ENCODE results near the gene MYO1F.

The MYO1F gene

DNA sequence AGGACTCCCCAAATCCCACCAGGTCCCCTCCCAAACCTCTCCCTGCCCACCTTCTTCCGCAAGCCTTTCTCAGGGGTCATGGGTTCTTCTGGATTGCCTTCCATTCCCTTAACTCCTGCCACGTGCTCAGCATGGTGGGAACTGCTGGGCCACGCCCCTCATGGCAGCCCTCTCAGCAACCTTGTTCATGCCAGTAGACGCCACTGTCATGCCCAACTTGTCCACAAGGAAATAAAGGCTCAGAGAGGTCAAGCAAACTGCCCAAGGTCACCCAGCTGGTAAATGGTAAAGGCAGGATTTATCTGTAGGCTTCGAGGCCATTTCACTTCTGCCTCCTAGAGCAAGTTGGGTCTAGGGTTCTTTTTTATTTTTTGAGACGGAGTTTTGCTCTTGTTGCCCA is 85.7 kb downstream of the MYO1F start:
- H3K4me3 ChIP-seq (ENCODE audit: low read depth, low read length): no peak overlapping the region
- no peak for DNase-seq (ENCODE audit: low read depth)
- TF ChIP-seq, protein P1, sequence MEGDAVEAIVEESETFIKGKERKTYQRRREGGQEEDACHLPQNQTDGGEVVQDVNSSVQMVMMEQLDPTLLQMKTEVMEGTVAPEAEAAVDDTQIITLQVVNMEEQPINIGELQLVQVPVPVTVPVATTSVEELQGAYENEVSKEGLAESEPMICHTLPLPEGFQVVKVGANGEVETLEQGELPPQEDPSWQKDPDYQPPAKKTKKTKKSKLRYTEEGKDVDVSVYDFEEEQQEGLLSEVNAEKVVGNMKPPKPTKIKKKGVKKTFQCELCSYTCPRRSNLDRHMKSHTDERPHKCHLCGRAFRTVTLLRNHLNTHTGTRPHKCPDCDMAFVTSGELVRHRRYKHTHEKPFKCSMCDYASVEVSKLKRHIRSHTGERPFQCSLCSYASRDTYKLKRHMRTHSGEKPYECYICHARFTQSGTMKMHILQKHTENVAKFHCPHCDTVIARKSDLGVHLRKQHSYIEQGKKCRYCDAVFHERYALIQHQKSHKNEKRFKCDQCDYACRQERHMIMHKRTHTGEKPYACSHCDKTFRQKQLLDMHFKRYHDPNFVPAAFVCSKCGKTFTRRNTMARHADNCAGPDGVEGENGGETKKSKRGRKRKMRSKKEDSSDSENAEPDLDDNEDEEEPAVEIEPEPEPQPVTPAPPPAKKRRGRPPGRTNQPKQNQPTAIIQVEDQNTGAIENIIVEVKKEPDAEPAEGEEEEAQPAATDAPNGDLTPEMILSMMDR (IDR thresholded peaks at IDR 0.05; ENCODE audit: low read depth, low read length, missing control alignments): peak; percentile 4
- in situ Hi-C loops (cut with HindIII; ENCODE audit: low sequenced_read_pairs): no loop called here

DNA sequence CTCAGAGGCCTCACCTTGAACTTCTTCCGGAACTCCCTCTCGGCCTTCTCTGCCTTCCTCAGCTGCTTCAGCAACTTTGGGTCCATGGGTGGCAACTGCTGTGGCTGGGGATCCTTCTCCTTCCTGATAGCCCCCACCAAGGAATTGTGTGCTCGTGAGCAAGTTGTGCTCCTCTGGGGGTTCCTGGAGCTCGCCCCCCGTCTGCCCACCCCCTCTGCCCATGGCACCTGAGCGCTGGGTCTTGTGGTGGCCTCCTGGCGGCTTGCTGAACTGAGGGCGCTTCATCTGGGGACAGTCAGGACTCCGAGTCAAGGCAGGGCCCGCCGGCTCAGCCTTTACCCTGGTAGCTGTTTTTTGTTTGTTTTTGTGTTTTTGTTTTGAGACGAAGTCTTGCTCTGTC is 86.4 kb downstream of the MYO1F start:
- in situ Hi-C loops (cut with HindIII; ENCODE audit: low sequenced_read_pairs): no loop called here
- no peak for DNase-seq (ENCODE audit: low read depth)

DNA sequence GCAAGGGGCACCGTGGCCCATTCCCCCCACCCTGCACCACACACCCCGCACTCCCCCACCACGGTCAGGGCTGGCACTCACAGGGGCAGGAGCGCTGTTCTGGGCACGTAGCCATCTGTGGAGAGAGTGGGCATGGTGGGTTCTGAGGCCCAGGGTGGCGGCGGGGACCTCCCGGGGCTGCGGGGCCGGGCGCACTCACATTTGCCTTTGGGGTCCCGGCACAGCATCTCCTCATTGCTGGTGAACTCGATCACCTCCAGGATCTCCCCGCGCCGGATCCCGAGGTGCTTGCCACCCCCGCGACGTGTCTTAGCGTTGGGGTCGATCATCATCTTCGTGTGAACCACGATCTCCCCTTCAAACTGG is 86.9 kb downstream of the MYO1F start:
- no peak for DNase-seq (ENCODE audit: low read depth)
- no peak overlapping the region for H3K4me3 ChIP-seq (ENCODE audit: low read depth, low read length)
- TF ChIP-seq, protein P1 (IDR thresholded peaks at IDR 0.05; ENCODE audit: low read depth, low read length, missing control alignments): no peak
- in situ Hi-C loops (cut with HindIII; ENCODE audit: low sequenced_read_pairs): no loop called here

More for the DNA sequence above, 86.4 kb downstream of the MYO1F start:
- H3K4me3 ChIP-seq (ENCODE audit: low read depth, low read length): no peak overlapping the region
- TF ChIP-seq, protein P1 (IDR thresholded peaks at IDR 0.05; ENCODE audit: low read depth, low read length, missing control alignments): no peak

DNA sequence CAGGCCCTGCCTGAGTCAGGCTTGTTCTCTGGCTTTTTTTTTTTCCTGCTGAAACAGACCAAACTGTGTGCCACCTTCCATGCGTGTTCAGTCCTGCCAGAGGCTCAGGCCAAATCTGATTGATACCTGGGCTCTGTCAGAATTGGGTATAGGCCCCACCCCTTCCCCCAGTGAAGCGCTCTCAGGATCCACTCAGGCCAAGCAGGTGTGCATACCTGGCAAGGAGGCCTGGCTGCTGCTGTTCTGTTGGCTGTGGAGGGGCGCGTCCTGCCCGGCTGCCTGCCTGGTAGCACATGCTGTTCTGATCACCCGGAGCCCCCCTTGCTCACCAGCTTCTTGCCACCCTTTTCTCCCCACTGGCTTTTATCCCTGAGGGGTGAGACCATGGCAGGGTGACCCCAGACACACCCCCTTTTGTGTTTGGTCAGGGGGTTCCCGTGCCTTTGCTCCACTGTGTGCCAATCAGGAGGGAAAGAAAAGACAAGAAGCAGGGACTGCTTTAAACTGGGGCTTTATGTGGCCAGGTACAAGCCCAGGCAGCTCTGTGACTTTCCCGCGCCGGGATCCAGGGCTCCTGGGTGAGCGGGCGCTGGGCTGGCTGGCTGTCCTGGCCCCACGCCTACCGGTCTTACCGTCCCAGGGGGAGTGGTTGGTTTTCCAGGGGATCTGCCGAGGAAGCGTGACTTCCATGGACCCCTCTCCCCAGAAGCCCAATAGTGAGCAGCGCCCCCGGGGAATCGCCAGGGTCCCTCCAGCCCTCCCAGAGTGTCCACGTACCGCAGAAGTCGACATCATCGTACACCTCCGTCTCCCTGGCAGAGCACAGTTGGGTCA is 87.5 kb downstream of the MYO1F start:
- DNase-seq (ENCODE audit: low read depth): no peak
- in situ Hi-C loops (cut with HindIII; ENCODE audit: low sequenced_read_pairs): loop anchor here (10.0 kb wide), 1 partner anchor 115 kb away; no protein-coding TSS in a partner anchor
- no peak overlapping the region for H3K4me3 ChIP-seq (ENCODE audit: low read depth, low read length)
- TF ChIP-seq, protein P1 (IDR thresholded peaks at IDR 0.05; ENCODE audit: low read depth, low read length, missing control alignments): no peak

DNA sequence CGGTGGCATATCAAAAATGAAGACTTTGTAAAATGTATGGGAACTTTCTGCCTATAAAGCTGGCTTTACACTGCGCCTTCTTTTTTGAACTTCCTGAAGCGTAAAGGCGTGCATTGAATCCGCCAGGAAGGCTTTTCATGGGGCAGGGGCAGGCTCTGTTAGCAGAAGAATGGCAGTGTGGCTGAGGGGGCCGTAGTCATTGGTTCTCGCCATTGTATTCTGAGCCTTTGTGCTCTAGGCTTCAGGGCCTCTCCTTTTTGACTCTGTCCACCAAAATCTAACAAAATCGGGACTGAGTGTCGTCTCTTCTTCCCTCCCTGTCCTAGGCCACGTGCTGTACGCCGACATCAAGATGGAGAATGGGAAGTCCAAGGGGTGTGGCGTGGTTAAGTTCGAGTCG is 88.9 kb downstream of the MYO1F start:
- no peak for DNase-seq (ENCODE audit: low read depth)
- in situ Hi-C loops (cut with HindIII; ENCODE audit: low sequenced_read_pairs): loop anchor here (10.0 kb wide), 1 partner anchor 114 kb away; no protein-coding TSS in a partner anchor
- TF ChIP-seq, protein P1 (IDR thresholded peaks at IDR 0.05; ENCODE audit: low read depth, low read length, missing control alignments): no peak
- H3K4me3 ChIP-seq (ENCODE audit: low read depth, low read length): no peak overlapping the region

DNA sequence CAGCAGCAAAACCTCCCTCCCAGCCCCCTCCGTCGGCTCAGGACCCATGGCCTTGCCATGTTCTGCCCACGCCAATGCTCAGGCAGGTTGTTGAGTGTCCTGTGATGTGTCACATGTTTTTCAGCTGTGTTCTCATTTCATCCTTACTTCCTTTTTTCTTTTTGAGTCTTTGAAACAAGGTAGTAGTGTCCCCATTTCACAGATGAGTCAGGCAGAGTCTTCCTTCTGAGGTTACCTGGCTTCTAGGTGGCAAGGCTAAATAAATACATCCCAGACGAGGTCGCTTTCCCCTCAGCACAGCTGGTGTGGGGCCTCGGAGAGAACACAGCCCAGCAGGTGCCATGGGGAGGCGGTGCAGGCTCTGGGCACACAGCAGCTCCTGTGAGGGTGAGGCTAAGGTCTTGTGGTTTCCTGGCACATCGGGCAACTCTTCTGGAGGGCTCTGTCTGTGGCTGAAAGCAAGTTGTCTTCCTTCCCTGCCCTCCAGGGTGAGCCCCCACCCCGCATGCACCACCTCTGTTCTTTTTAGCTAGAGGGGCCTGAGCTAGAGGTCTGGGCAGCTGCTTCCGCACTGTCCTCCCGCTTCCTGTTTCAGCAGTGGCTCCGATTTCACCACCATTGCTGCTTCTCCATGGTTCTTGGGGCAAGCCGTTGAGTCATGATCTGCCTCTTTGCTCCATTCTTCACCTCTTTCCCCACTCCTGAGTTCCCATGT is 89.9 kb downstream of the MYO1F start:
- in situ Hi-C loops (cut with HindIII; ENCODE audit: low sequenced_read_pairs): loop anchor here (10.0 kb wide), 1 partner anchor 112 kb away; no protein-coding TSS in a partner anchor
- no peak for DNase-seq (ENCODE audit: low read depth)
- H3K4me3 ChIP-seq (ENCODE audit: low read depth, low read length): no peak overlapping the region
- TF ChIP-seq, protein P1 (IDR thresholded peaks at IDR 0.05; ENCODE audit: low read depth, low read length, missing control alignments): no peak
